ENCODE measurements around the gene WWOX.

DNA sequence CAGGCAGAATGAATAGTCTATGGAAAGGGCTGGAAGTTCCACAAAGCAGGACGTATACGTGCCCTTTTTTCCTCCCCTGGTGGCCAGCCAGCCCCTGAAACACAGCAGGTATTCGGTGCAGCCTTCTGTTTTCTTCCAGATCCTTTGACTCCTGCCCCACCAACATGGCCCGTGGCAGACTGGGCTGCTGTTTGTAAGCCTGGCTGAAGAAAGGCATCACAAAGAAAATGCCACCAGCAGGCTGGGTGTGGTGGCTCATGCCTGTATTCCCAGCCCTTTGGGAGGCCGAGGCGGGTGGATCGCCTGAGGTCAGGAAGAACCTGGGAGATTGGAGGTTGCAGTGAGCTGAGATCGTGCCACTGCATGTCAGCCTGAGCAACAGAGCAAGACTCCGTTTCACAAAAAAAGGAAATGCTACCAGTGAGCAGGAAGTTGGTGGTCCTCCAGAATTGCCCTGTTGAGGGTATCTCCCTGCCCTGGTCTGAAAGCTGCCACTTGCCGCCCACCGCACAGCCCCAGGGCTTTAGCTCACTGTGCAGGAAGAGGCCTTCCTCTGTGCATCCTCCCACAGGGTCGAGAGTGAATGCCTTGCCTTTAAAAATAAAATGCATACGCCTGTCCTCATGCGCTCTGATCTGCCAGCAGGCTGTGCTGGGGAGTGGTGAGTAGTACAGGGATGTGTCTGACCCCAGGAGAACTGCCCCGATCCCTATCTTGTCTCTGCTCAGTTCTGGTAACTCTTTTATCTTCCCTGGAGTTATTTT, 913.4 kb downstream of the WWOX start:
- TF ChIP-seq, protein P1, sequence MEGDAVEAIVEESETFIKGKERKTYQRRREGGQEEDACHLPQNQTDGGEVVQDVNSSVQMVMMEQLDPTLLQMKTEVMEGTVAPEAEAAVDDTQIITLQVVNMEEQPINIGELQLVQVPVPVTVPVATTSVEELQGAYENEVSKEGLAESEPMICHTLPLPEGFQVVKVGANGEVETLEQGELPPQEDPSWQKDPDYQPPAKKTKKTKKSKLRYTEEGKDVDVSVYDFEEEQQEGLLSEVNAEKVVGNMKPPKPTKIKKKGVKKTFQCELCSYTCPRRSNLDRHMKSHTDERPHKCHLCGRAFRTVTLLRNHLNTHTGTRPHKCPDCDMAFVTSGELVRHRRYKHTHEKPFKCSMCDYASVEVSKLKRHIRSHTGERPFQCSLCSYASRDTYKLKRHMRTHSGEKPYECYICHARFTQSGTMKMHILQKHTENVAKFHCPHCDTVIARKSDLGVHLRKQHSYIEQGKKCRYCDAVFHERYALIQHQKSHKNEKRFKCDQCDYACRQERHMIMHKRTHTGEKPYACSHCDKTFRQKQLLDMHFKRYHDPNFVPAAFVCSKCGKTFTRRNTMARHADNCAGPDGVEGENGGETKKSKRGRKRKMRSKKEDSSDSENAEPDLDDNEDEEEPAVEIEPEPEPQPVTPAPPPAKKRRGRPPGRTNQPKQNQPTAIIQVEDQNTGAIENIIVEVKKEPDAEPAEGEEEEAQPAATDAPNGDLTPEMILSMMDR (IDR thresholded peaks at IDR 0.05; ENCODE audit: low read length): no peak
- TF ChIP-seq EZH2 (optimal IDR thresholded peaks at IDR 0.05; ENCODE audit: low read depth, low read length): no peak
- TF ChIP-seq EZH2phosphoT487 (IDR thresholded peaks at IDR 0.05; ENCODE audit: low read length): no peak

Data from MM.1S (cell line).